A549 (cell line): Measurements from ENCODE around the gene HOXB4. TPM values are rescaled to one million over a fixed set of nuclear protein-coding genes. Genes with fewer than 3 reads are reported as not detected.

ENCODE experiments used
- ATAC-seq, 2 experiments: fragments of 200-7000 bp in 1 of 2; fragments of >200 bp in 1 of 2; cut with Nextera tagmentation in 1 of 2; cut with Tn5 transposase in 1 of 2; 3 replicates each; pipeline versions ENCODE4 v1.8.0 to v1.9.1; 2018 to 2020; ENCODE audit warnings: mild to moderate bottlenecking in 1 of 2, moderate library complexity in 1 of 2
- CTCF ChIA-PET: fragments of 300-600 bp; sonication (Branson Sonifier 250); formaldehyde crosslinking; extraction: SDS; loops from one replicate; lab custom pipeline; 2021; ENCODE audit warnings: antibody characterized with exemption, inconsistent platforms; lab: Yijun Ruan, JAX
- POLR2A ChIA-PET: fragments of 350-600 bp; formaldehyde crosslinking; extraction: SDS; loops from one replicate; lab custom pipeline; 2021; ENCODE audit warnings: antibody characterized with exemption, inconsistent platforms; lab: Yijun Ruan, JAX
- DNase-seq, 2 experiments: peaks; one replicate each; pipeline versions ENCODE4 v3.0.0 to v3.0.0-alpha.2; 2011 to 2016; ENCODE audit warnings: low read depth in 1 of 2, low spot score in 1 of 2
- FAIRE-seq: peaks from 2 replicates; lab custom pipeline; 2011; peaks lifted over from hg19 to GRCh38; lab: Jason Lieb, UNC
- H3K27ac ChIP-seq, 2 experiments: fragments of >200 bp; sonication (Bioruptor Twin); formaldehyde crosslinking; 3 replicates each; pipeline ENCODE4 v1.5.1; 2016 to 2017
- H3K4me1 ChIP-seq: fragments of >200 bp; sonication (Bioruptor Twin); formaldehyde crosslinking; 3 replicates; pipeline ENCODE4 v1.6.1; 2016
- H3K4me2 ChIP-seq: fragments of >200 bp; sonication (Bioruptor Twin); formaldehyde crosslinking; 3 replicates; pipeline ENCODE4 v1.6.1; 2016
- H3K4me3 ChIP-seq: fragments of >200 bp; sonication (Bioruptor Twin); formaldehyde crosslinking; 3 replicates; pipeline ENCODE4 v1.5.1; 2016
- H3K9me3 ChIP-seq: fragments of >200 bp; sonication (Bioruptor Twin); formaldehyde crosslinking; 3 replicates; pipeline ENCODE4 v1.6.1; 2016
- ATOH8 ChIP-seq: fragments of 250-450 bp; sonication (Bioruptor Pico); IDR thresholded peaks from 2 replicates; pipeline ENCODE4 v1.5.0; 2020; ENCODE audit warnings: low read depth, mild to moderate bottlenecking, moderate library complexity
- BCL3 ChIP-seq: fragments of >200 bp; sonication (Bioruptor Twin); formaldehyde crosslinking; IDR thresholded peaks from 3 replicates; pipeline ENCODE4 v1.6.1; 2016
- CBX2 ChIP-seq: fragments of 200-600 bp; sonication (generic); IDR thresholded peaks from 2 replicates; pipeline ENCODE4 v1.6.1; 2016; ENCODE audit warnings: low read depth, mild to moderate bottlenecking, borderline replicate concordance
- CEBPB ChIP-seq, 2 experiments: fragments of >200 bp in 1 of 2; sonication (Bioruptor Twin) in 1 of 2; formaldehyde crosslinking in 1 of 2; IDR thresholded peaks; 2 replicates each; pipeline ENCODE4 v1.6.1; 2012 to 2016
- CHD2 ChIP-seq: fragments of 150-350 bp; IDR thresholded peaks from 2 replicates; pipeline ENCODE4 v1.6.1; 2014; ENCODE audit warnings: low read length; ENCODE audit not compliant: partially characterized antibody
- CTCF ChIP-seq: fragments of >200 bp; sonication (Bioruptor Twin); formaldehyde crosslinking; IDR thresholded peaks from 3 replicates; pipeline ENCODE4 v1.5.1; 2016
- ELK1 ChIP-seq: fragments of 150-350 bp; IDR thresholded peaks from 2 replicates; pipeline ENCODE4 v1.6.1; 2014; ENCODE audit warnings: low read depth, mild to moderate bottlenecking, low read length
- HDAC2 ChIP-seq: fragments of 200-600 bp; sonication (generic); IDR thresholded peaks from 2 replicates; pipeline ENCODE4 v1.6.1; 2016
- HEYL ChIP-seq: fragments of 250-450 bp; sonication (Bioruptor Pico); IDR thresholded peaks from 2 replicates; pipeline ENCODE4 v1.8.0; 2021; ENCODE audit warnings: mild to moderate bottlenecking, moderate library complexity
- HOXB13 ChIP-seq: fragments of 250-450 bp; sonication (Bioruptor Pico); IDR thresholded peaks from 2 replicates; pipeline ENCODE4 v1.5.0; 2020; ENCODE audit warnings: low read depth, mild to moderate bottlenecking, moderate library complexity
- JUN ChIP-seq, 2 experiments: fragments of >200 bp; sonication (Bioruptor Twin); formaldehyde crosslinking; IDR thresholded peaks; 2 replicates in 1 of 2; 3 replicates in 1 of 2; pipeline ENCODE4 v1.6.1; 2016 to 2017
- JUNB ChIP-seq: fragments of >200 bp; sonication (Bioruptor Twin); formaldehyde crosslinking; IDR thresholded peaks from 2 replicates; pipeline ENCODE4 v1.6.1; 2016
- KDM1A ChIP-seq: fragments of 200-600 bp; sonication (generic); IDR thresholded peaks from 2 replicates; pipeline ENCODE4 v1.6.1; 2016; ENCODE audit warnings: low read depth, mild to moderate bottlenecking
- KDM5A ChIP-seq: fragments of 200-600 bp; sonication (generic); IDR thresholded peaks from 2 replicates; pipeline ENCODE4 v1.6.1; 2016; ENCODE audit warnings: antibody characterized with exemption, mild to moderate bottlenecking
- MYC ChIP-seq: IDR thresholded peaks from 2 replicates; pipeline ENCODE4 v1.6.1; 2012; ENCODE audit warnings: mild to moderate bottlenecking, inconsistent platforms, low read length, improper control_type of control experiment, borderline replicate concordance
- POLR2A ChIP-seq: IDR thresholded peaks from 2 replicates; pipeline ENCODE4 v1.6.1; 2012; ENCODE audit warnings: mild to moderate bottlenecking, low read length
- REST ChIP-seq: fragments of 200-600 bp; sonication (generic); IDR thresholded peaks from 2 replicates; pipeline ENCODE4 v1.6.1; 2016; ENCODE audit warnings: antibody characterized with exemption, mild to moderate bottlenecking, moderate library complexity
- RFX5 ChIP-seq: fragments of 450-650 bp; IDR thresholded peaks from 2 replicates; pipeline ENCODE4 v1.7.1; 2014; ENCODE audit warnings: antibody characterized with exemption, mild to moderate bottlenecking, moderate library complexity
- ZNF302 ChIP-seq: fragments of 250-450 bp; sonication (Bioruptor Pico); IDR thresholded peaks from 2 replicates; pipeline ENCODE4 v1.9.0; 2021; ENCODE audit warnings: inconsistent platforms, mild to moderate bottlenecking, moderate library complexity
- ZSCAN20 ChIP-seq: fragments of 250-450 bp; sonication (Bioruptor Pico); IDR thresholded peaks from 2 replicates; pipeline ENCODE4 v1.8.0; 2022; ENCODE audit warnings: mild to moderate bottlenecking, moderate library complexity
- WGBS: methylation state at CpG from one replicate; pipeline ENCODE4 v1.1.6; 2017; ENCODE audit errors: missing lambda C conversion rate; 5-methylcytosine and 5-hydroxymethylcytosine counted together
- polyA plus RNA-seq, 4 experiments: library from polyadenylated mRNA; depleted of rRNA in 3 of 4; stranded (reverse); fragments of >200 nt; fragmentation: RNase III in 1 of 4; extraction: RNeasy Plus Mini Kit Qiagen cat#74134 plus additional on column Dnase treatment in 1 of 4; gene quantifications; 2 replicates in 3 of 4; 3 replicates in 1 of 4; pipeline ENCODE4 v1.2.3, GENCODE V29; 2011 to 2017

Gene HOXB4
- polyA plus RNA-seq, 2 of the 4 experiments (the other 2 are of a cell fraction), result 0.30 to 0.74 TPM

GRCh38 chr17:48530887-48531272 is 47.3 kb downstream of the HOXB4 start, which contains the start of gene HOXB1:
TSS of gene HOXB1 (minus strand) at chr17:48531011. CDS start at chr17:48530904, 107 bp downstream.
- DNase-seq (no peak), FAIRE-seq (no peak), ATAC-seq (no peak)
- POLR2A ChIA-PET, result no interaction called here
- no peaks in the 10 kb centered on the region for H3K4me1 ChIP-seq
- no peaks in the 10 kb centered on the region for H3K9me3 ChIP-seq
- H3K4me3 ChIP-seq, result no peak within 1 kb of the TSS
- TF ChIP-seq KDM5A (no peak), CHD2 (no peak), ZSCAN20 (CRISPR knock-in tag) (no peak), POLR2A (no peak), ELK1 (no peak), KDM1A (no peak)
- H3K4me2 ChIP-seq, result no peak within 1 kb of the TSS
- no peak within 1 kb of the TSS for H3K27ac ChIP-seq
- 89% methylated on average over 15 of the region's 15 CpGs for WGBS
- CTCF ChIA-PET, result interaction anchor here (1.6 to 5.0 kb wide), 2 partner anchors 38 to 98 kb away, joined by 4 to 18 read pairs; no protein-coding TSS in a partner anchor

- POLR2A ChIA-PET, result no interaction called here
- FAIRE-seq, result no peak
- WGBS, result 90% methylated on average over 37 of the region's 37 CpGs
- CTCF ChIA-PET, result interaction anchor here (1.2 to 2.0 kb wide), 3 partner anchors 38 to 97 kb away, joined by 4 to 9 read pairs (median 6); no protein-coding TSS in a partner anchor
- no peak for ATAC-seq
- no peaks in the 10 kb centered on the region for H3K4me1 ChIP-seq
- no peak overlapping the region for H3K27ac ChIP-seq
- no peak for DNase-seq
- TF ChIP-seq CEBPB (IDR thresholded peaks at IDR 0.05), result no peak
- no peak for TF ChIP-seq MYC
- TF ChIP-seq ATOH8, result no peak
- TF ChIP-seq ZSCAN20 (CRISPR knock-in tag), result no peak
- no peak for TF ChIP-seq CBX2
- no peak for TF ChIP-seq JUNB
- no peak for TF ChIP-seq REST
- no peak for TF ChIP-seq HDAC2
- no peak for TF ChIP-seq HEYL (CRISPR knock-in tag)
- TF ChIP-seq HOXB13 (CRISPR knock-in tag), result no peak
- TF ChIP-seq ZNF302 (CRISPR knock-in tag), result no peak
- TF ChIP-seq JUN (IDR thresholded peaks at IDR 0.05), result no peak
- TF ChIP-seq BCL3, result no peak
- TF ChIP-seq CHD2, result no peak
- no peak for TF ChIP-seq CTCF
- TF ChIP-seq RFX5, result no peak
- no peaks in the 10 kb centered on the region for H3K9me3 ChIP-seq
- H3K4me3 ChIP-seq, result no peak overlapping the region
- no peak overlapping the region for H3K4me2 ChIP-seq
Measured at GRCh38 chr17:48530208-48530886, 47.8 kb downstream of the HOXB4 start.
